Osteoblast (primary cell): ENCODE results near the gene DSCAML1. TPM values are rescaled to one million over a fixed set of nuclear protein-coding genes. Genes with fewer than 3 reads are reported as not detected.

Experiments
- DNase-seq: peaks from one replicate; pipeline ENCODE4 v3.0.0; 2011; ENCODE audit warnings: low spot score, mixed read lengths; ENCODE audit not compliant: insufficient read length; ENCODE audit errors: missing footprints
- H2AFZ ChIP-seq: 2 replicates; pipeline ENCODE4 v1.6.0; 2011; ENCODE audit warnings: mild to moderate bottlenecking, low read length
- H3K27ac ChIP-seq: 2 replicates; pipeline ENCODE4 v1.5.1; 2011; ENCODE audit warnings: mild to moderate bottlenecking, low read depth, low read length, moderate library complexity
- H3K27me3 ChIP-seq: 2 replicates; pipeline ENCODE4 v1.6.0; 2012; ENCODE audit warnings: mild to moderate bottlenecking, control low read depth, inconsistent platforms, low read length, moderate library complexity; ENCODE audit not compliant: insufficient read depth
- H3K36me3 ChIP-seq: 2 replicates; pipeline ENCODE4 v1.5.1; 2011; ENCODE audit warnings: mild to moderate bottlenecking, low read length, control low read depth, moderate library complexity; ENCODE audit not compliant: insufficient read depth
- H3K4me1 ChIP-seq: 2 replicates; pipeline ENCODE4 v1.5.1; 2011; ENCODE audit warnings: mild to moderate bottlenecking, low read length, control low read depth, moderate library complexity; ENCODE audit not compliant: insufficient read depth
- H3K4me2 ChIP-seq: 2 replicates; pipeline ENCODE4 v1.6.0; 2011; ENCODE audit warnings: mild to moderate bottlenecking, low read length; ENCODE audit not compliant: insufficient read depth
- H3K4me3 ChIP-seq: fragments of 200-600 bp; sonication (generic); 3 replicates; pipeline ENCODE4 v1.5.1; 2012; ENCODE audit warnings: mild to moderate bottlenecking, low read length, inconsistent platforms; ENCODE audit not compliant: insufficient read depth
- H3K79me2 ChIP-seq: 2 replicates; pipeline ENCODE4 v1.6.0; 2012; ENCODE audit warnings: mild to moderate bottlenecking, low read length, control low read depth, inconsistent platforms; ENCODE audit not compliant: insufficient read depth
- H3K9me3 ChIP-seq: 2 replicates; pipeline ENCODE4 v1.5.1; 2011; ENCODE audit warnings: low read depth, low read length, control low read depth
- H4K20me1 ChIP-seq: 2 replicates; pipeline ENCODE4 v1.6.0; 2012; ENCODE audit warnings: mild to moderate bottlenecking, low read length, control low read depth; ENCODE audit not compliant: insufficient read depth
- total RNA-seq: library from RNA; depleted of rRNA; stranded (reverse); fragments of >200 nt; gene quantifications from 2 replicates; pipeline ENCODE4 v1.2.3, GENCODE V29; 2012
- TF ChIP-seq, protein P1 (sequence below): IDR thresholded peaks from 2 replicates; pipeline ENCODE4 v1.5.1; 2011; ENCODE audit warnings: mild to moderate bottlenecking, low read depth, low read length, moderate library complexity; ENCODE audit errors: extremely low read depth

DSCAML1 gene
- total RNA-seq, 1 donor, result not detected

DNA sequence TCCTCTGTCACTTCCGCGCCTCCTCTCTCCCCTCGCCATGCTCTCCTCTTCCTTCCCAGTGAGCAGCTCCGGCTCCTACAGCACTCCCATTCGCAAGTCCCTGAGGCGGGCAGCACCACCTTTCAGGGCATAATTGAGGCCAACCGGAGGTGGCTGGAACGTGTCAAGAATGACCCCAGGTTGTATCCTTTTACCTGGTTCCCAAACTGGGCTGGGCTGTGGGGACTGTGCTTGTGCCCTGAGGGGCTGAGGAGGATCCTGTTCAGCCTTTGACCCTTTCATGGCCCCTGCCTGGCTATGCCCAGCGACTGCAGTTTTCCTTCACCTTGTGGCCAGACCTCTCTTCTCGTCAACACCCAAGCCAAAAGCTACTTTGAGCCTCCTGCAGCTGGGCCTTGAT lies 385.3 kb downstream of the DSCAML1 start:
- peak; percentile 8 for DNase-seq
- Histone ChIP-seq H4K20me1 (no peaks in the 10 kb centered on the region), H3K4me1 (no peaks in the 10 kb centered on the region), H3K4me2 (no peak overlapping the region), H3K4me3 (no peak overlapping the region), H3K36me3 (peaks cover 38% of the 10 kb centered on the region), H2AFZ (no peak overlapping the region), H3K27me3 (no peaks in the 10 kb centered on the region), H3K9me3 (no peaks in the 10 kb centered on the region), H3K27ac (no peak overlapping the region), H3K79me2 (no peaks in the 10 kb centered on the region)
- TF ChIP-seq, protein P1, sequence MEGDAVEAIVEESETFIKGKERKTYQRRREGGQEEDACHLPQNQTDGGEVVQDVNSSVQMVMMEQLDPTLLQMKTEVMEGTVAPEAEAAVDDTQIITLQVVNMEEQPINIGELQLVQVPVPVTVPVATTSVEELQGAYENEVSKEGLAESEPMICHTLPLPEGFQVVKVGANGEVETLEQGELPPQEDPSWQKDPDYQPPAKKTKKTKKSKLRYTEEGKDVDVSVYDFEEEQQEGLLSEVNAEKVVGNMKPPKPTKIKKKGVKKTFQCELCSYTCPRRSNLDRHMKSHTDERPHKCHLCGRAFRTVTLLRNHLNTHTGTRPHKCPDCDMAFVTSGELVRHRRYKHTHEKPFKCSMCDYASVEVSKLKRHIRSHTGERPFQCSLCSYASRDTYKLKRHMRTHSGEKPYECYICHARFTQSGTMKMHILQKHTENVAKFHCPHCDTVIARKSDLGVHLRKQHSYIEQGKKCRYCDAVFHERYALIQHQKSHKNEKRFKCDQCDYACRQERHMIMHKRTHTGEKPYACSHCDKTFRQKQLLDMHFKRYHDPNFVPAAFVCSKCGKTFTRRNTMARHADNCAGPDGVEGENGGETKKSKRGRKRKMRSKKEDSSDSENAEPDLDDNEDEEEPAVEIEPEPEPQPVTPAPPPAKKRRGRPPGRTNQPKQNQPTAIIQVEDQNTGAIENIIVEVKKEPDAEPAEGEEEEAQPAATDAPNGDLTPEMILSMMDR, result no peak

DNA sequence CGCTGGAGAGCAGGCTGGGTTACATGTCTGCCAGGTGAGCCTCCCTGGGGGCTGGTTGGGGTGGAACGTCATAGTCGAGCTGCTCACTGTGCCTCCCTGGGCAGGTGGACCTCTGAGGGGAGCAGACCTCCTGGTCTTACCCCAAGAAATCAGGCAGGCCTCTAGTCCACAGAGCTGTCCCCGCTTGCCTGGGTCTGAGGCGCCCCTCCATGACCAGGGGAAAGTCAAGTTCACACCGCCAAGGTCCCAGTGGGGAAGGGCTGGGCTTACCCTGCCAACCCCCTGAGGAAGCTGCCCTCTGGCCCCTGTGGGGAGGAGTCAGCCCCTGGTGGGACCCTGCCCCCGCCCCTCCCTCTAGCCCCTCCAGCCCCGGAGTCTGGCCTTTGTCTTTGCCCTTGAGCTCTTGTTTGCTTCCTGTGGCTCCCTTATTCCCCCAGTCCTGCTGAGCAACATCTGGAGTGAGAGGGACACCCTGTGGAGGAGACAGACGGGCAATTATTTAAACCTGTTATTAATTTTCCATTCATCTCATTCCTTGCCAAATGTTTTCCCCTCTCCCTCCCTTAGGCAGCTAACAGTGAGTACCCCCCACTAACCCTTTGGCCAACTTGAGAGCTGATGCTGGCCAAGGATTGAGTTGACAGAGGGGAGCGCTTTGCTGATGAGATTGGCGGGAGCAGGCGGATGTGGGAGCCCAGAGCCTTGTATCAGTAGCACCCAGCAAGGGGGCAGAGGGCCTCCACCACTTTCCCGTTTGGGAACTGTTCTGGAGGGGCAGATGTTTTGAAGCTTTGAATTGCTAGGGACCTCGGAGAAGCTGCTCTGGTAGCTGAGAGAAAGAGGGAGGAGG lies 385.9 kb downstream of the DSCAML1 start:
- Histone ChIP-seq H4K20me1 (no peaks in the 10 kb centered on the region), H3K27ac (no peak overlapping the region), H3K36me3 (peaks cover 38% of the 10 kb centered on the region), H3K4me1 (no peaks in the 10 kb centered on the region), H3K4me2 (no peak overlapping the region), H3K79me2 (no peaks in the 10 kb centered on the region), H2AFZ (no peak overlapping the region), H3K9me3 (no peaks in the 10 kb centered on the region), H3K27me3 (no peaks in the 10 kb centered on the region), H3K4me3 (no peak overlapping the region)
- TF ChIP-seq, protein P1, result no peak
- DNase-seq, result peak; percentile 56

DNA sequence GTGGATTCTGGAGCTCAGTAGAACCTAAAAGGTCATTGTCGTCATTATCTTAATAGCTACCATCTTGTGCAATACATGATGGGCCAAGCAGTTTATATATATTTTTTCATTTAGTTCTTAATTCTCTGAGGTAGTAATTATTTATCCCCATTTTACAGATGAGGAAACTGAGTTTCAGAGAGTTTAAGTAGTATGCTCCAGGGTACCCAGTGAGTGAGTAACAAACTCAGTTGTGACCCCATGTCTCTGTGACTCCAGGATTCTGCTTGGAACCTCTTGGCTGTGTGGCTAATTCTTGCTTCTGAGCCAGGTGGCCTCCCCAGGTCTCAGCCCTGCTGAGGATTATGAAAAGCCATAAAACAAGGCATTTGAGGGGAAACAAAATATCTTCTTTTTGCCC lies 386.8 kb downstream of the DSCAML1 start:
- Histone ChIP-seq H3K27me3 (no peaks in the 10 kb centered on the region), H3K9me3 (no peaks in the 10 kb centered on the region), H3K27ac (no peak overlapping the region), H4K20me1 (no peaks in the 10 kb centered on the region), H3K4me3 (no peak overlapping the region), H3K36me3 (peaks cover 40% of the 10 kb centered on the region), H3K4me1 (no peaks in the 10 kb centered on the region), H2AFZ (no peak overlapping the region), H3K4me2 (no peak overlapping the region), H3K79me2 (no peaks in the 10 kb centered on the region)
- TF ChIP-seq, protein P1, result no peak
- peak; percentile 17 for DNase-seq

DNA sequence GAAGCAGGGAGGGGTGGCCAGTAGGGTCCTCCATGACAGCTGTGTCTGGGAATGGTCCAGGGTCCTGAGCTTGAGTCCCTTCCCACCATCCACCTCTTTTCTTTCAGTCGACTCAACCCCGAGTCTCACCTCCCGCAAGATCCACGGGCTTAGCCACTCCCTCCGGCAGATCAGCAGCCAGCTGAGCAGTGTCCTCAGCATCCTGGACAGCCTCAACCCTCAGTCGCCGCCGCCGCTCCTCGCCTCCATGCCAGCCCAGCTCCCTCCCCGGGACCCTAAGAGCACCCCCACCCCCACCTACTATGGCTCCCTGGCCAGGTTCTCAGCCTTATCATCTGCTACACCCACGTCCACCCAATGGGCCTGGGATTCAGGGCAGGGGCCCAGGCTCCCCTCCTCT lies 387.5 kb downstream of the DSCAML1 start:
- H4K20me1 ChIP-seq, result no peaks in the 10 kb centered on the region
- peak; percentile 30 for DNase-seq
- H2AFZ ChIP-seq, result no peak overlapping the region
- H3K4me2 ChIP-seq, result no peak overlapping the region
- H3K9me3 ChIP-seq, result no peaks in the 10 kb centered on the region
- no peaks in the 10 kb centered on the region for H3K79me2 ChIP-seq
- H3K27me3 ChIP-seq, result no peaks in the 10 kb centered on the region
- peaks cover 47% of the 10 kb centered on the region for H3K36me3 ChIP-seq
- H3K4me1 ChIP-seq, result no peaks in the 10 kb centered on the region
- TF ChIP-seq, protein P1, result no peak
- no peak overlapping the region for H3K4me3 ChIP-seq
- no peak overlapping the region for H3K27ac ChIP-seq
